Astrocyte of the spinal cord (primary cell): ENCODE data around the gene MRPL22.

Source experiments
- DNase-seq: peaks from one replicate; pipeline ENCODE4 v3.0.0; 2011; ENCODE audit warnings: low read depth, low spot score
- H3K4me3 ChIP-seq: 2 replicates; pipeline ENCODE4 v1.5.1; 2011; ENCODE audit warnings: low read depth, mild to moderate bottlenecking, low read length, moderate library complexity
- CTCF ChIP-seq: IDR thresholded peaks from 2 replicates; pipeline ENCODE4 v1.5.1; 2012; ENCODE audit warnings: low read depth, mild to moderate bottlenecking, low read length, inconsistent platforms
- in situ Hi-C: cut with HindIII; loops from 2 replicates; pipeline ENCODE4 v1.10.0; 2017; ENCODE audit warnings: low sequenced_read_pairs

Gene MRPL22

DNA sequence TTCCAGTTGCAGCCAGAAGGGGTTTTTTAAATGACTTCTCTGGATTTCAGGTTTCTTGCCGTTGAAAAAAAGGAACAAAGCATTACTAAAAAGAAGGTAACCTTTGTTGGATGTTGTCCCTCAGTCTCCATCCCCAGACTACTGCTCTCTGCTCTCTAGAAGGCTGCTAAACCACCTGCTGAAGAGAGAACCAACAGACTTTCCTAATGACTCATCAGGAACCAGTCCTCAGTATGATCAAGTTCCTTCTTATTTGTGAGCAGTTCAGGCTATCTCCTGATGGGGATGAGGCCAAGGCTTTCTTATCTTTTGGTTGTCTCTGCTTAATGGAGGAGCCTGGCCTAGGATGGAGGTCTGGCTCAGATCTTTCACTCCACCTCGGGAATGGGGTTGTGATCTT, 76.7 kb downstream of the MRPL22 start:
- no peak for TF ChIP-seq CTCF
- in situ Hi-C loops, result no loop called here
- DNase-seq, result no peak

More for the DNA sequence above, 76.7 kb downstream of the MRPL22 start:
- H3K4me3 ChIP-seq, result no peak overlapping the region
